Esophagus muscularis mucosa (tissue), 4 donors: ENCODE data around the gene GALNTL6. TPM values are rescaled to one million over a fixed set of nuclear protein-coding genes. Genes with fewer than 3 reads are reported as not detected.

Experiments
- DNase-seq: peaks from one replicate; pipeline ENCODE4 v3.0.0-alpha.2; 2017; ENCODE audit errors: extremely low spot score
- H3K27ac ChIP-seq, 4 donors: fragments of 200-600 bp; sonication (generic); replicated peaks in 1 of 4; 1 replicate in 3 of 4; 2 replicates in 1 of 4; pipeline ENCODE4 v1.5.1; 2016 to 2019; ENCODE audit warnings: mild to moderate bottlenecking in 1 of 4
- H3K27me3 ChIP-seq, 4 donors: fragments of 200-600 bp; sonication (generic); one replicate each; pipeline versions ENCODE4 v1.5.1 to v1.6.0; 2016 to 2019
- H3K36me3 ChIP-seq, 4 donors: fragments of 200-600 bp; sonication (generic); one replicate each; pipeline ENCODE4 v1.5.1; 2016 to 2019
- H3K4me1 ChIP-seq, 4 donors: fragments of 200-600 bp; sonication (generic); one replicate each; pipeline ENCODE4 v1.5.1; 2016 to 2019
- H3K4me3 ChIP-seq, 4 donors: fragments of 200-600 bp; sonication (generic); 1 replicate in 2 of 4; 2 replicates in 2 of 4; pipeline ENCODE4 v1.5.1; 2016 to 2019; ENCODE audit warnings: mild to moderate bottlenecking in 4 of 4, moderate library complexity in 1 of 4
- H3K9me3 ChIP-seq, 4 donors: fragments of 200-600 bp; sonication (generic); 1 replicate in 3 of 4; 2 replicates in 1 of 4; pipeline ENCODE4 v1.5.1; 2016 to 2019
- CTCF ChIP-seq, 3 experiments: fragments of 200-600 bp in 2 of 3; fragments of 450-650 bp in 1 of 3; sonication (generic) in 2 of 3; IDR thresholded peaks; one replicate each; pipeline ENCODE4 v1.5.1; 2017 to 2019; ENCODE audit warnings: antibody characterized with exemption in 3 of 3, mild to moderate bottlenecking in 2 of 3, moderate library complexity in 1 of 3
- EP300 ChIP-seq: sonication (generic); formaldehyde crosslinking; IDR thresholded peaks from one replicate; pipeline ENCODE4 v1.6.1; 2017; ENCODE audit warnings: antibody characterized with exemption
- POLR2A ChIP-seq: fragments of 450-650 bp; IDR thresholded peaks from one replicate; pipeline ENCODE4 v1.6.1; 2017; ENCODE audit warnings: antibody characterized with exemption, moderate library complexity, mild to moderate bottlenecking, low read depth
- POLR2AphosphoS5 ChIP-seq, 2 donors: sonication (generic); formaldehyde crosslinking; IDR thresholded peaks; one replicate each; pipeline ENCODE4 v1.6.1; 2017; ENCODE audit warnings: antibody characterized with exemption in 2 of 2
- WGBS: methylation state at CpG from one replicate; pipeline ENCODE4 v1.1.5; 2018; 5-methylcytosine and 5-hydroxymethylcytosine counted together
- intact Hi-C: fragments of 100-400 bp; cut with DNase I; formaldehyde crosslinking; loops from one replicate; pipeline ENCODE4 v1.15.1; 2023
- total RNA-seq, 4 donors: library from RNA; depleted of rRNA; stranded (reverse); fragments of >200 nt; gene quantifications; one replicate each; pipeline versions ENCODE4 v1.1.0 to v1.2.1, GENCODE V29; 2016

The GALNTL6 gene
- total RNA-seq, 4 donors from 2014 or later = 0.33 to 0.42 TPM; not detected in 2

GRCh38 chr4:172042714-172043114 lies 229.5 kb downstream of the GALNTL6 start:
- H3K4me1 ChIP-seq = no peaks in the 10 kb centered on the region
- H3K27me3 ChIP-seq = no peaks in the 10 kb centered on the region
- no peaks in the 10 kb centered on the region for H3K9me3 ChIP-seq
- no peak for DNase-seq
- H3K36me3 ChIP-seq = no peaks in the 10 kb centered on the region
- intact Hi-C loops = no loop called here
- whole genome bisulfite sequencing = 62% methylated on average over 3 of the region's 3 CpGs
- no peak for TF ChIP-seq EP300
- no peak for TF ChIP-seq POLR2A
- no peak overlapping the region for H3K4me3 ChIP-seq
- H3K27ac ChIP-seq = no peak overlapping the region

GRCh38 chr4:172045981-172046380 lies 232.8 kb downstream of the GALNTL6 start:
- no peak overlapping the region for H3K27ac ChIP-seq
- no peak overlapping the region for H3K4me3 ChIP-seq
- no peaks in the 10 kb centered on the region for H3K36me3 ChIP-seq
- intact Hi-C loops = no loop called here
- H3K27me3 ChIP-seq = no peaks in the 10 kb centered on the region
- TF ChIP-seq CTCF (IDR thresholded peaks at IDR 0.05) (no peak), POLR2AphosphoS5 (IDR thresholded peaks at IDR 0.05) (no peak), POLR2A (no peak), EP300 (no peak)
- no peak for DNase-seq
- 86% methylated on average over 2 of the region's 2 CpGs for WGBS
- H3K9me3 ChIP-seq = no peaks in the 10 kb centered on the region
- H3K4me1 ChIP-seq = no peaks in the 10 kb centered on the region

- no peaks in the 10 kb centered on the region for H3K9me3 ChIP-seq
- no peaks in the 10 kb centered on the region for H3K27me3 ChIP-seq
- no peaks in the 10 kb centered on the region for H3K4me1 ChIP-seq
- H3K36me3 ChIP-seq = no peaks in the 10 kb centered on the region
- TF ChIP-seq CTCF (IDR thresholded peaks at IDR 0.05) = no peak
- no peak for TF ChIP-seq POLR2AphosphoS5 (IDR thresholded peaks at IDR 0.05)
- TF ChIP-seq EP300 = no peak
- TF ChIP-seq POLR2A = no peak
- H3K27ac ChIP-seq = no peak overlapping the region
- 61% methylated on average over 1 of the region's 1 CpG for WGBS
- H3K4me3 ChIP-seq = no peak overlapping the region
- DNase-seq = no peak
- intact Hi-C loops = no loop called here
Observed at GRCh38 chr4:172048666-172049065, 235.5 kb downstream of the GALNTL6 start.

- Histone ChIP-seq H3K4me1 (no peaks in the 10 kb centered on the region), H3K27me3 (no peaks in the 10 kb centered on the region), H3K36me3 (no peaks in the 10 kb centered on the region), H3K27ac (no peak overlapping the region), H3K9me3 (no peaks in the 10 kb centered on the region), H3K4me3 (no peak overlapping the region)
- 80% methylated on average over 4 of the region's 4 CpGs for WGBS
- TF ChIP-seq CTCF (IDR thresholded peaks at IDR 0.05) (no peak), POLR2A (no peak), POLR2AphosphoS5 (IDR thresholded peaks at IDR 0.05) (no peak)
- no peak for DNase-seq
- intact Hi-C loops = no loop called here
Observed at GRCh38 chr4:172050911-172051310, 237.7 kb downstream of the GALNTL6 start.

- H3K4me1 ChIP-seq = no peaks in the 10 kb centered on the region
- no peak for TF ChIP-seq EP300
- no peak for TF ChIP-seq POLR2A
- TF ChIP-seq CTCF (IDR thresholded peaks at IDR 0.05) = no peak
- TF ChIP-seq POLR2AphosphoS5 (IDR thresholded peaks at IDR 0.05) = no peak
- no peaks in the 10 kb centered on the region for H3K36me3 ChIP-seq
- H3K9me3 ChIP-seq = no peaks in the 10 kb centered on the region
- WGBS = 74% methylated on average over 1 of the region's 1 CpG
- intact Hi-C loops = no loop called here
- no peaks in the 10 kb centered on the region for H3K27me3 ChIP-seq
- no peak overlapping the region for H3K27ac ChIP-seq
- no peak overlapping the region for H3K4me3 ChIP-seq
- no peak for DNase-seq
Observed at GRCh38 chr4:172055046-172055445, 241.8 kb downstream of the GALNTL6 start.
